K562 (cell line): ENCODE data around the gene IL12RB1. TPM values are rescaled to one million over a fixed set of nuclear protein-coding genes. Genes with fewer than 3 reads are reported as not detected.
A peak's percentile ranks its signal among the peaks of the same experiment; 100 is the strongest.

Source experiments
- BRD4 ChIP-seq: fragments of 200-600 bp; sonication (generic); IDR thresholded peaks from 2 replicates; pipeline ENCODE4 v1.6.1; 2017; ENCODE audit warnings: inconsistent platforms
- BRF1 ChIP-seq: IDR thresholded peaks from 3 replicates; pipeline ENCODE4 v1.6.1; 2011; ENCODE audit warnings: borderline replicate concordance, mild to moderate bottlenecking; ENCODE audit not compliant: insufficient read length; ENCODE audit errors: extremely low read depth
- CREB3 ChIP-seq: fragments of 450-650 bp; conservative IDR thresholded peaks from 2 replicates; pipeline ENCODE4 v1.6.1; 2016; ENCODE audit warnings: missing genetic modification characterization, low read depth, mild to moderate bottlenecking, missing compliant biosample characterization, moderate library complexity
- CTCFL ChIP-seq: IDR thresholded peaks from 2 replicates; pipeline ENCODE4 v1.6.1; 2011; ENCODE audit warnings: borderline replicate concordance, low read depth, mild to moderate bottlenecking, moderate library complexity, low read length; ENCODE audit not compliant: insufficient read depth, poor library complexity, severe bottlenecking
- EZH2 ChIP-seq: IDR thresholded peaks from 2 replicates; pipeline ENCODE4 v1.6.1; 2012; ENCODE audit warnings: low read depth, mild to moderate bottlenecking, inconsistent platforms, low read length, borderline replicate concordance
- HDAC3 ChIP-seq: fragments of 450-650 bp; IDR thresholded peaks from 2 replicates; pipeline ENCODE4 v1.6.1; 2018; ENCODE audit warnings: borderline replicate concordance, mild to moderate bottlenecking, moderate library complexity; ENCODE audit not compliant: partially characterized antibody
- LARP7 ChIP-seq: fragments of 450-650 bp; IDR thresholded peaks from 2 replicates; pipeline ENCODE4 v1.6.1; 2016
- MCM3 ChIP-seq: fragments of 450-650 bp; IDR thresholded peaks from 2 replicates; pipeline ENCODE4 v1.6.1; 2016
- MED1 ChIP-seq: sonication (generic); formaldehyde crosslinking; IDR thresholded peaks from 2 replicates; pipeline ENCODE4 v1.8.1; 2023; ENCODE audit warnings: missing genetic modification reagents, borderline replicate concordance
- NFATC3 ChIP-seq: fragments of 450-650 bp; IDR thresholded peaks from 2 replicates; pipeline ENCODE4 v1.6.1; 2017; ENCODE audit warnings: mild to moderate bottlenecking
- SMAD4 ChIP-seq: fragments of 250-450 bp; sonication (Bioruptor Pico); conservative IDR thresholded peaks from 2 replicates; pipeline ENCODE4 v1.8.0; 2021; ENCODE audit warnings: inconsistent platforms, mild to moderate bottlenecking, moderate library complexity
- STAG1 ChIP-seq: sonication (generic); formaldehyde crosslinking; IDR thresholded peaks from 2 replicates; pipeline ENCODE4 v1.5.0; 2020; ENCODE audit warnings: missing genetic modification reagents, borderline replicate concordance
- ZFPM2 ChIP-seq: fragments of 250-450 bp; sonication (Bioruptor Pico); IDR thresholded peaks from 2 replicates; pipeline ENCODE4 v1.5.1; 2022; ENCODE audit warnings: mild to moderate bottlenecking
- ZNF445 ChIP-seq: fragments of 250-450 bp; sonication (Bioruptor Pico); IDR thresholded peaks from 2 replicates; pipeline ENCODE4 v1.4.0; 2020; ENCODE audit warnings: low read depth, mild to moderate bottlenecking, moderate library complexity
- polyA plus RNA-seq, 8 experiments: library from polyadenylated mRNA; depleted of rRNA in 4 of 8; stranded (reverse) in 5 of 8; unstranded in 3 of 8; fragments of >200 nt; fragmentation: Nextera tagmentation in 2 of 8; fragmentation: Illumina TruSeq in 1 of 8; extraction: Ambion mirVana in 2 of 8; extraction: Trizol in 1 of 8; gene quantifications; 2 replicates each; pipeline versions ENCODE4 v1.2.1 to v1.2.3, GENCODE V29; 2011 to 2014; ENCODE audit warnings: inconsistent platforms in 1 of 8, missing spikeins in 1 of 8
- total RNA-seq, 7 experiments: library from RNA; depleted of rRNA in 6 of 7; stranded (reverse); fragments of >200 nt in 6 of 7; fragmentation: Illumina TruSeq in 2 of 7; extraction: Trizol in 2 of 7; gene quantifications; 2 replicates each; pipeline versions ENCODE4 v1.2.1 to v1.2.3, GENCODE V29; 2011 to 2021; ENCODE audit warnings: low replicate concordance in 1 of 7
- TF ChIP-seq, protein P1 (sequence below): fragments of 450-650 bp; IDR thresholded peaks from 2 replicates; pipeline ENCODE4 v1.6.1; 2016; ENCODE audit warnings: antibody characterized with exemption

IL12RB1 gene
- total and polyA plus RNA-seq, 9 of the 15 experiments (the other 6 are each of a cell fraction or from before 2014, with no cell fraction given), result 0.04 to 0.07 (median 0.06) TPM; not detected in 5

DNA sequence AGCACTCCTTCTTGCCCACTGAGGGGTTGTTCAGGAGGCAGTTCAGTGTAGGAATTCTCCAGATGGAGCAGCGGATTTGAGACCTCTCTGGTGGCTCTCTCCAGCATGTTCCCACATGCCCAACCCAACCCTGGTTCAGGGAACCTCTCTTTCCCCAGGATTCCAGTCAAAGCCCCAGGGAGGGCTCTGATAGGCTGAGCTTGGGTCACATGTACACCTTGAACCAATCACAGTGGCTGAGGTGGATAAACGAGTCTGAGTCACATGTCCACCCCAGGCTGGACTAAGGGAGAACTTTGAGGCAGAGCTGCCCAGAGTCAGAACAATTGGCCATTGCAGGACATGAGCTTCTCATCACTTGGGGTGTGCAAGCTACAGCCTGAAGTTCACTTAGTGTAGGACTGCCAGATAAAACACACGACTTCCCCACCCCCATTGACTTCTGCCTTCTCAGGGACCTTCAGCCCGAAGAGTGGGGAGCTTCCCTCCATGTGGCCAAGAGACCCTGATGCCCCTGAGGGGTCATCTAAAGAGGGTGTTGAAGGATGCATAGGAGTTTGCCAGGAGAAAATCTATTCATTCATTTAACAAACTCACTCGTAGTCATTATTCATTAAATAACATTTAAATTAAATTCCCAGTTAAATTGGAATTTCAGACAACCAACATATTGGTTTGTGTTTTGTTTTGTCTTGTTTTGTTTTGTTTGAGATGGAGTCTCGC, 6.9 kb upstream of the IL12RB1 start (continued):
- no peak for TF ChIP-seq ZFPM2 (CRISPR knock-in tag)
- TF ChIP-seq LARP7, result no peak
- no peak for TF ChIP-seq BRD4
- TF ChIP-seq SMAD4 (CRISPR knock-in tag), result peak; percentile 41; the same call in 1 of the 2 replicates
- no peak for TF ChIP-seq NFATC3
- TF ChIP-seq, protein P1, sequence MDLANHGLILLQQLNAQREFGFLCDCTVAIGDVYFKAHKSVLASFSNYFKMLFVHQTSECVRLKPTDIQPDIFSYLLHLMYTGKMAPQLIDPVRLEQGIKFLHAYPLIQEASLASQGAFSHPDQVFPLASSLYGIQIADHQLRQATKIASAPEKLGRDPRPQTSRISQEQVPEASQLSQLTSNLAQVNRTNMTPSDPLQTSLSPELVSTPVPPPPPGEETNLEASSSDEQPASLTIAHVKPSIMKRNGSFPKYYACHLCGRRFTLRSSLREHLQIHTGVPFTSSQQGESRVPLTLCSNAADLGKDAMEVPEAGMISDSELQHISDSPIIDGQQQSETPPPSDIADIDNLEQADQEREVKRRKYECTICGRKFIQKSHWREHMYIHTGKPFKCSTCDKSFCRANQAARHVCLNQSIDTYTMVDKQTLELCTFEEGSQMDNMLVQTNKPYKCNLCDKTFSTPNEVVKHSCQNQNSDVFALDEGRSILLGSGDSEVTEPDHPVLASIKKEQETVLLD, result no peak
- TF ChIP-seq BRF1, result no peak
- TF ChIP-seq STAG1 (CRISPR knock-in tag), result no peak
- no peak for TF ChIP-seq CTCFL
- no peak for TF ChIP-seq HDAC3
- TF ChIP-seq ZNF445 (CRISPR knock-in tag), result no peak
- TF ChIP-seq MCM3, result no peak
- TF ChIP-seq EZH2, result no peak
- TF ChIP-seq MED1 (CRISPR knock-in tag), result no peak
- no peak for TF ChIP-seq CREB3 (tag)
